Measurements from ENCODE around the gene FRMPD2.

GRCh38 chr10:48231178-48231577, 43.3 kb downstream of the FRMPD2 start:
- no peak for TF ChIP-seq CTCF (IDR thresholded peaks at IDR 0.05)
- no peak for TF ChIP-seq MAX (IDR thresholded peaks at IDR 0.05; ENCODE audit: low read depth)
- no peak for TF ChIP-seq GATA2 (CRISPR knock-in tag; IDR thresholded peaks at IDR 0.05)
